Activated CD4-positive, alpha-beta T cell treated with anti-CD3 and anti-CD28 coated beads, Interleukin-2, amount 50 U/mL, for 24 hours (primary cell): Measurements from ENCODE around the gene ABCC11.
"Not testable (repeated sequence)": the region's sequence is repeated elsewhere in the genome, so short reads cannot be mapped to it uniquely, and the experiment has no call there.

Experiments used
- DNase-seq, 2 donors: peaks; one replicate each; pipeline ENCODE4 v3.0.0-alpha.2; 2020; ENCODE audit warnings: low read depth in 1 of 2, low spot score in 1 of 2

The ABCC11 gene

GRCh38 chr16:48203974-48204824 is 43.1 kb downstream of the ABCC11 start:
- no peak for DNase-seq

GRCh38 chr16:48201515-48202201 is 45.7 kb downstream of the ABCC11 start:
- no peak for DNase-seq

GRCh38 chr16:48197294-48197693 is 50.0 kb downstream of the ABCC11 start:
- no peak for DNase-seq

GRCh38 chr16:48194828-48195556 is 52.3 kb downstream of the ABCC11 start:
- no peak for DNase-seq

- no peak for DNase-seq
These were observed 53.5 kb downstream of the ABCC11 start for GRCh38 chr16:48193846-48194245.

GRCh38 chr16:48188449-48189102 is 58.8 kb downstream of the ABCC11 start:
- DNase-seq: no peak

- no peak for DNase-seq
These were observed 59.6 kb downstream of the ABCC11 start for GRCh38 chr16:48187779-48188178.

GRCh38 chr16:48184681-48185080 is 62.7 kb downstream of the ABCC11 start:
- DNase-seq: no peak

GRCh38 chr16:48182979-48183537 is 64.3 kb downstream of the ABCC11 start:
- DNase-seq: no peak

GRCh38 chr16:48181746-48182520 is 65.4 kb downstream of the ABCC11 start:
- not testable (repeated sequence) for DNase-seq

GRCh38 chr16:48180868-48181480 is 66.4 kb downstream of the ABCC11 start:
- no peak for DNase-seq

- DNase-seq: no peak
These were observed 70.5 kb downstream of the ABCC11 start for GRCh38 chr16:48176635-48177408.

GRCh38 chr16:48173889-48174288 is 73.5 kb downstream of the ABCC11 start:
- DNase-seq: no peak

GRCh38 chr16:48172682-48173081 is 74.7 kb downstream of the ABCC11 start:
- no peak for DNase-seq

- DNase-seq: no peak
These were observed 77.4 kb downstream of the ABCC11 start for GRCh38 chr16:48169896-48170295.

- no peak for DNase-seq
These were observed 79.3 kb downstream of the ABCC11 start for GRCh38 chr16:48168075-48168474.

GRCh38 chr16:48166617-48167016 is 80.7 kb downstream of the ABCC11 start:
- not testable (repeated sequence) for DNase-seq

- no peak for DNase-seq
These were observed 81.3 kb downstream of the ABCC11 start for GRCh38 chr16:48165961-48166578.
